Measurements from ENCODE around the gene RHOBTB3.

DNA sequence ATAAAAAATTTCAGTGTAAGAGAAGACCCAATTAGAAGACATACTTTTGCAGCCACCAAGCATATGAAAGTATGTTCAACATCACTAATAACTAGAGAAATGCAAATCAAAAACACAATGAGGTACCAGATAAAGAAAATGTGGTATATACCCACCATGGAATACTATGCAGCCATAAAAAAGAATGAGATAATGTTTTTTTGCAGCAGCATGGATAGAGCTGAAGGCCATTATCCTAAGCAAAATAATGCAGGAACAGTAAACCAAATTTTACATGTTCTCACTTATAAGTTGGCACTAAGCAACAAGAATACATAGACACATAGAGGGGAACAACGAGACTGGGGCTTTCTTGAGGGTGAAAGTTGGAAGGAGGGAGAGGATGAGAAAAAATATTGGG, 41.5 kb upstream of the RHOBTB3 start:
- TF ChIP-seq, protein P1, sequence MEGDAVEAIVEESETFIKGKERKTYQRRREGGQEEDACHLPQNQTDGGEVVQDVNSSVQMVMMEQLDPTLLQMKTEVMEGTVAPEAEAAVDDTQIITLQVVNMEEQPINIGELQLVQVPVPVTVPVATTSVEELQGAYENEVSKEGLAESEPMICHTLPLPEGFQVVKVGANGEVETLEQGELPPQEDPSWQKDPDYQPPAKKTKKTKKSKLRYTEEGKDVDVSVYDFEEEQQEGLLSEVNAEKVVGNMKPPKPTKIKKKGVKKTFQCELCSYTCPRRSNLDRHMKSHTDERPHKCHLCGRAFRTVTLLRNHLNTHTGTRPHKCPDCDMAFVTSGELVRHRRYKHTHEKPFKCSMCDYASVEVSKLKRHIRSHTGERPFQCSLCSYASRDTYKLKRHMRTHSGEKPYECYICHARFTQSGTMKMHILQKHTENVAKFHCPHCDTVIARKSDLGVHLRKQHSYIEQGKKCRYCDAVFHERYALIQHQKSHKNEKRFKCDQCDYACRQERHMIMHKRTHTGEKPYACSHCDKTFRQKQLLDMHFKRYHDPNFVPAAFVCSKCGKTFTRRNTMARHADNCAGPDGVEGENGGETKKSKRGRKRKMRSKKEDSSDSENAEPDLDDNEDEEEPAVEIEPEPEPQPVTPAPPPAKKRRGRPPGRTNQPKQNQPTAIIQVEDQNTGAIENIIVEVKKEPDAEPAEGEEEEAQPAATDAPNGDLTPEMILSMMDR (IDR thresholded peaks at IDR 0.05) = no peak
- TF ChIP-seq POLR2A (IDR thresholded peaks at IDR 0.05) = no peak

Data from uterus (tissue), 2 donors.